Activated CD8-positive, alpha-beta memory T cell treated with anti-CD3 and anti-CD28 coated beads for 36 hours (primary cell): ENCODE results near the gene MYH7. TPM values are rescaled to one million over a fixed set of nuclear protein-coding genes. Genes with fewer than 3 reads are reported as not detected.
"Not testable (repeated sequence)": the region's sequence is repeated elsewhere in the genome, so short reads cannot be mapped to it uniquely, and the experiment has no call there.

Experiments used
- CTCF ChIA-PET: fragments of 350-600 bp; sonication (Branson Sonifier 250); formaldehyde crosslinking; loops from one replicate; lab custom pipeline; 2021; ENCODE audit warnings: antibody characterized with exemption; lab: Charles Lee
- POLR2A ChIA-PET: fragments of 350-600 bp; sonication (Branson Sonifier 250); formaldehyde crosslinking; loops from one replicate; lab custom pipeline; 2021; ENCODE audit warnings: antibody characterized with exemption; lab: Charles Lee
- total RNA-seq, 2 experiments: library from RNA; stranded (reverse); gene quantifications; one replicate each; pipeline ENCODE4 v1.2.3, GENCODE V29; 2021

MYH7 gene
- total RNA-seq, 2 experiments from 2014 or later: not detected

DNA sequence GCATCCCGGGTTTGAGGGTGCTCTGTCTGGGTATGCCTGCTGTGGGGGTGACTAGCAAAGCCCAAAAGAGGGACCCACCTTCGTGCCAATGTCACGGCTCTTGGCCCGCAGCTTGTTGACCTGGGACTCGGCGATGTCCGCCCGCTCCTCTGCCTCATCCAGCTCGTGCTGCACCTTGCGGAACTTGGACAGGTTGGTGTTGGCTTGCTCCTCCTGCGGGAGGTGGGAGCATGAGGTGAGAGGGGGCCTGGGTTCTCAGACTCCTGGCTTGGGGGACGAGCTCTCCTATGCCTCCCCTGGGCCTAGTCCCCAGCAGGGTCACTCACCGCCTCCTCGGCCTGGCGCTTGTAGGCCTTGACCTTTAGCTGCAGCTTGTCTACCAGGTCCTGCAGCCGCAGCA lies 21.8 kb downstream of the MYH7 start:
- ChIA-PET POLR2A (interaction anchor here (0.7 kb wide), 1 partner anchor 48 kb away, joined by 6 read pairs; no protein-coding TSS in a partner anchor), CTCF (no interaction called here)

DNA sequence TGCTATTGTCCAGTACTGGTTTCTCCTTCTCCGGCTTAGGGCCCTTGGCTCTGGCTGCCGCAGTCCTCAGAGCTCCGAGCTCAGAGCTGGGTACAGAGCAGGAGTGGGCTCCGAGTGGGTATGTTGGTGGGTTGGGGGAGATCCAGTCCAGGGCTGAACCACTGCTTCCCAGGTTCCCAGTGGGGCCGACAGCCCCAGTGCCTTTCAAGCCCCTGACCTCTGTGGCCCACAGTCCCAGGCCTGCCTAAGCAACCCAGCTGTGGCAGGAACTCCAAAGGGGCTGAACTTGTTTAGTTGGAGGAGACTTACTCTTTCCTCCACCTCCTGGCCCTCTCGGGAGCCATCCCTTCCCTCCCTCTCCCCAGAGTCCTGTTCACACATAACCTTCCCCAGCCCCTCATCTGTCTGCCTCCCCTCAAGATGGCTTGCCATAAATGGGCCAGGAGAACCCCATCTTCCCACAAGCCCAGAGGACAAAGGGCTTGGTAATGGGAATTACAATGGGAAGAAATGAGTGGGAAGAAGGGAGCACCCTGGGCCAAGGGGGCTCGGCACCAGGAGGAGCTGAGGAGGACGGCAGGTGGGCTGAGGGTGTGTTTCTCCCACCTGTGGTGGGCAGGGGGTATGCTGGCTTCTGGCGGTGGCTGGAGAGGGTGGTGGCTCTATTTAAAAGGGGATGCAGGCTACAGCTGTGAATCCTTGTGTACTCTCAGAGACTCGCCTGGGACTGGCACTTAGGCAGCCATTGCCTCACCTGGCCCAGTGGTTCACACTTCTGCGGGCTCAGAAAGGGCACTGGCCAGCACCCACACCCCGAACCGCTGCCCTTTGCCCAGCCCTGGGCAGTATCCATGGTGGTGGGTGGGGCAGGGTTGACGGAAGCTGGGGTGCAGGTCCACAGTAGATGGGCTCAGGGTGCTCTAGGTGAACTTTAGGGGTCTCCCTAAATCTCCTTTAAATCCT lies 23.6 kb downstream of the MYH7 start:
- CTCF ChIA-PET: no interaction called here
- POLR2A ChIA-PET: no interaction called here

DNA sequence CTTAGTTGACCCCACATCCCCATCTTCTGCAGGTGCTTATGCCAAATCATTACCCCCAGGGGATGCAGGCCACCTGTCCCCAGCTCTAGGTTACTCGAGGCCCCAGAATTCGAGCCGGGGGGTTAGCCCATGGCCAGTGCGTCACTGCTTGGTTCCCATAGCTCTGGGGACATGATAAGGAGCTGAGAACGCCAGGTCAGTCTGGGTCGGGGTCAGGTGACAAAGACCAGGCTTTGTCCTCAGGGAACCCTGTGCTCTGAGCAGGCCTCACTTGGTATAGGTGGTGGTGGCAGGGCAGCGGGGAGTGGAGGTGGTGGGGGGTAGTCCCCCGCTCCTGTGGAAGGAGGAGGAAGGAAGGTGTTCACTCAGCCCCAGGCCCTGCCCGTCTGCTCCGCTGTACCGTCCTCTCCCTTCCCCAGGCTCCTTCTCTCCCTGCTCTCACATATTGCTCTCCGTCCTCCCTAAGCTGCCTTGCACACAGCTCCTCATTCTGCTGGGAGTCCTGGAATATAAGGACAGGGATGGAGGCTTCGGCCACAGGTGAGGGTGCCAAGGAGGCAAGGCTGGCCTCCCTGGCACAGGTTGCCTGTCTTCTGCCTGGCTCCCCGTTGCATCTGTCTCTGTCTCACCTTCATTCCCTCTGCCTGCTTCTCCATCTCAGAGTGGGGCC lies 25.4 kb downstream of the MYH7 start:
- CTCF ChIA-PET: no interaction called here
- POLR2A ChIA-PET: no interaction called here

DNA sequence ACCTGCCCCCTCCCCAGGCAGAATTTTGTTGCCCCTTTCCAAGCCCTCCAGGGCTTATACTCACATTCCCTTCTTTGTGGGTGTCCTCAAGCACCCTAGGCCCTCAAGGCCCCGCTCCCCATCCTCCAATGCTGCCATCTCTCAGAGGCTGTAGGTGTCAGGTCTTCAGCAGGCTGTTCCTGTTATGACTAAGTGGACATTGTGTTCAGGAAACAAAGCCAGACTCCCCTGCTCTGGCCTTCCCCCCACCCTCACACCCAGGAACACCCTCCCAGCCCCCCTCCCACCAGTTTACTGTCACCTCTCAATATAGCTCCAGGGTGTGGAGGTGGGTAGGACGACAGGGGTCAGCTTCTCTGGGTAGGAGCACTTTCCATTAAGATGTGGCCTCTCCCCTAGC lies 26.0 kb downstream of the MYH7 start:
- ChIA-PET CTCF (no interaction called here), POLR2A (no interaction called here)

DNA sequence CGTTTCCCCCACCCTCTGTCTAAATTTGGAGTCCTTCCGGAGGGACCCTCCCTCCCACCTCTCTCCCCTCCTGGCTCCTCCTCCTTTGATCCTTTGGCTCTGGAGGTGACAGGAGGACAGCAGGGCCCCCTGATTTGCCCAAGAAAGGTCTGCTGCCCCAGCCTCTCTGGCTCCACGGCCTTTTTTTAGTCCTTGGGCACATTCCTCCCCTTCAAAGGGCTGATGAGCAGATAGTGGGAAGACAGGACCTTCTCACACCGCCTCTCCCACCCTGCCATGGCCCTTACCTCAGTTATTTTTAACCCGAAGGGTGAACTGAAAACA lies 27.2 kb downstream of the MYH7 start:
- ChIA-PET POLR2A (no interaction called here), CTCF (no interaction called here)

DNA sequence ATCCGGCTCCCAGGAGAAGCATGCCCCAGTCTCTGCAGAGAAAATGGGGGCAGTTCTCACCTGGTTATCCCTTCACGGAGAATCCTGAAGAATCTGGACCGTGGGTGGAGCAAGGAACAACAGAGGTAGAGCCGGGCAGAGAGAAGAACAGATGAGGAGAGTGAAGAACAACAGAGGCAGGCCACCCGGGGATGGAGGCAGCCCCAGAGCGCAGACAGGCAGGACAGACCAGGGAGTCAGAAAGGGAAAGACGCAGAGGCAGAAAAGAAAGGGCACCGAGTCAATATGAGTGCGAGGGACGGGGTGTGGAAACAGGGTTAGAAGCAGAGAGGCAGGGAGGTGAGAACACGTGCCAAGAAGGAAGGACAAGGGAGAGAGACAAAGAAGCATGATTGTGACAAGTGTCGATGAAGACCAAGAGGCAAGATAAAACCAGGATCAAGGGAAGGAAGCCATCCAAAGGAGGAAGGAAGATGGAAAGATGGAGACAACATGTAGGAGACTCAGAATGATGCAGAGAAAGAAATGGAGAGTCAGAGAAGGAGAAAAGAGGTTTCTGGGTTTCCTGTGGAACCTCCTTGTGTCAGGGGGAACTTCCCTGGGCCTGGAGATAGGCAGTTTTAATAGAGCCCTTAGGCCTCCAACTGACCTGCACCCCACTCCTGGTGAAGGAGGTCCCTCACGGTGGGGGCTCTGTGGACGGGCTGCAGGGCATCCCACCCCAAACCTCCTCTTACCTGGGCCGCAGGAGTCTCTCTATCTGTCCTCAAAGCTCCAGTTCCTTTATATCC lies 27.7 kb downstream of the MYH7 start, which contains the start of gene MYH6:
TSS of gene MYH6 (minus strand) at position 758 of the 791 bp plus-strand sequence. CDS start 1,050 bp downstream, outside the sequence.
- POLR2A ChIA-PET: no interaction called here
- CTCF ChIA-PET: no interaction called here

DNA sequence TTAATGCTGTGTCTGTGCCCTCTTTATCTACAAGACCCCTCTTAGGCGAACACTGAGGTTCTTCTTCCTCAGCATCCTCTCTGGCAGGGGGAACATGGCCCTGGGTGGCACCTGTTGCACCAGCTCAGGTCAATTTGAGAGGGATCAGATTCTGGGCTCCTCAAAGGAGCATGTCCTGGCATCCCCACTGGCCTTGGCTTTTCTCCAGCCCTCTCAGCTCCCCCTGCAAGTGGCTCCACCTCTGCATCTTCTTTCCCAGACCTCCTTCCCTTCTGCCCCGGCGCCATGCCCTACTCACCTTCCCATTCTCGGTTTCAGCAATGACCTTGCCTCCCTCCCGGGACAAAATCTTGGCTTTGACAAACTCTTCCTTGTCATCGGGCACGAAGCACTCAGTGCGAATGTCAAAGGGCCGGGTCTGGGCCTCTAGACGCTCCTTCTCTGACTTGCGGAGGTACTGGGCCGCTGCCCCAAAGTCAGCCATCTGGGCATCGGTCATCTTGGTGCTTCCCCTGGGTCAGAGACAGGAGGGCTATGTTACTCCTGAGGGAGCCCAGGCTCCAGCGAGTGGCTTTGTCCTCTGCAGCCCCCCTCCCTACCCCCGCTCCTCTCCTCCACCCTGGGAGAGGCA lies 28.6 kb downstream of the MYH7 start:
- ChIA-PET POLR2A (no interaction called here), CTCF (no interaction called here)

DNA sequence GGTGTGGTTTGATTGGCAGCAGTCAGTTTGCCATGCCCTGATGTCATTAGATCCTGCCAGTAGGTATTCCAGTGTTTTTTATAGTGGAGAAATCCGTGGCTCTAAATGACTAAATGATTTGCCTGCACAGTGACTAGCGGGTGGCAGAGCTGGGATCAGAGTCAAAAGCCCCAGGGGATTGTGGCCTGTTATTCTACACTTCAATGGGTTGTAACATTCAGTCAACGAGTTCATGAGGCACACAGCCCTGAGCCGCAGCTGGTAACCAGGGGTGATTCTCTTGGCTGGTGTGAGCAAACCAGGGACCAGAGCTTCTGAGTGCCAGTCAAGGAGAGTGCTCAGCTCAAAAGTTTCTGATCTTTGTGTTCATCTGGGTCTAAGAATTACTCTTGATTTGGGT lies 29.2 kb downstream of the MYH7 start:
- POLR2A ChIA-PET: no interaction called here

DNA sequence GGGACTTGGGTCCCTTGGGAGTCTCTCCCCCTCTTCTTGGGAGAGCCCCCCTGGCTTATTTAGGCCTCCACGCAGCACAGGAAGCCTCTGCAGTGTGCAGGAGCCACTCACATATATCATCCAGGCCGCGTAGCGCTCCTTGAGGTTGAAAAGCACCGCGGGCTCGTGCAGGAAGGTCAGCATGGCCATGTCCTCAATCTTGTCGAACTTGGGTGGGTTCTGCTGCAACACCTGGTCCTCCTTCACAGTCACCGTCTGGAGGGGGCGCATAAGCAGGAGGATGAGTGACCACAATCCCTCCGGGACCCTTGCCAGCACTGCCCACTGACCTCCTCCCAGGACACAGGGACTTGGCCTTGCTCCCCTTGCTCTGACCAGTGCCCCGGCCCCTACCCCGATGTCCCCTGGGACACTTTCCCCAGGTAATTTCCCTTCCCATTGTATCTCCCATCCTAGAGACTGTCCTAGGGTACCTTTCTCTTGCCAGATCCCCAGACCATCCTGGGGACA lies 29.9 kb downstream of the MYH7 start:
- POLR2A ChIA-PET: no interaction called here
- CTCF ChIA-PET: interaction anchor here (0.7 kb wide), 1 partner anchor 26 kb away, joined by 3 read pairs; no protein-coding TSS in a partner anchor

More for the DNA sequence above, 29.2 kb downstream of the MYH7 start:
- CTCF ChIA-PET: interaction anchor here (0.7 kb wide), 1 partner anchor 26 kb away, joined by 3 read pairs; no protein-coding TSS in a partner anchor

DNA sequence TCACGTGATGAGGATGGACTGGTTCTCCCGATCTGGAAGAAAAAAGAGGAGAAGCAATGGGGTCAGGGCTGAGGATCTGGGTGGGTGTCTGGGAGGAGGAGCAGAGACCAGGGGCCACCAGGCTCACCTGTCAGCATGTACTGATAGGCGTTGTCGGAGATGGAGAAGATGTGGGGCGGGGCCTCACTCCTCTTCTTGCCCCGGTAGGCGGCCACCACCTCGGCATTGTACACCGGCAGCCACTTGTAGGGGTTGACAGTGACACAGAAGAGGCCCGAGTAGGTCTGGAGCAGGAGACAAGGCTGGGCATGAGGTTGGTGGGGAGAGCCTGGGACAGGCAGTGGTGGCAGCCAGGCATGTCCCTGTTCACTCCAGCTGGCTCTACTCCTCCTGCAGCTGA lies 30.4 kb downstream of the MYH7 start:
- CTCF ChIA-PET: no interaction called here
- POLR2A ChIA-PET: no interaction called here

DNA sequence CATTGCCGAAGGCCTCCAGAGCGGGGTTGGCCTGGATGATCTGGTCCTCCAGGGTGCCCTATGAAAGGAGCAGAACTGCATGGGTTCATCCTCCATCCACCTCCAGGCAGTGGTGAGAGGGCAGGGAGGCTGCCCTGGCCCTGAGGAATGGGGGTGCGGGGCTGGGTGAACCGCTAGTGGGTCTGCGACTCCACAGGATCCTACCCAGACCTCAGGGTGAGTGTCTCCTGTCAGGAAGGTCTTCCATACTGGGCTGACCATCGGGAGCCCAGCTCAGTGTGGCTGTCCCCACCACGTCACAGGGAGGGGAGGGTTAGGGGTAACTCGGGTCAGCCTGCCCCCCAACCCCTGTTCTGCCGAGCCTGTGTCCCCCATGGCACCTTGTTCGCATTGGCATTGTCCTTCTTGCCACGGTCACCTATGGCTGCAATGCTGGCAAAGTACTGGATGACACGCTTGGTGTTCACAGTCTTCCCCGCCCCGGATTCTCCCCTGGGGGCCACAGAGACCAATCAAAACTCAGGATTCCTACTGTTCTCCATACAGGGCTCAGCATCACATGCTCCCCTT lies 31.0 kb downstream of the MYH7 start:
- POLR2A ChIA-PET: no interaction called here
- CTCF ChIA-PET: no interaction called here

DNA sequence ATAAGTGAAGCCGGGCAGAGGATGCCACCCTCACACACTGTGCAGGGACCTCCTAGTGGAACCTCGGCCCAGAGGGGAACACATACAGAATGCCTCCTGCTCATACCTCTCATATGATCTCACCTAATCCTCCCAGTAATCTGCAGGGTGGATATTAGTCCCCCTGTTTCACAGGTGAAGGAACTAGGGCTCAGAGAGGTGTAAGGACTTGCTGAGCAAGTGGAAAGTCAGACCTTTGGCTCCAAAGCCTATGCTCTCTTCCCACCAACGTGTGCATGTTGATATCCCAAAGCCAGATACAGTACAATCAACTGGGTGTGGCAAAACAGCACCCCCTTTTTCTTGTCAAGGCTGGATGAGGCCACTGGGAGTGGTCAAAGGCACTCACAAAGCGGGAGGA lies 31.6 kb downstream of the MYH7 start:
- CTCF ChIA-PET: no interaction called here
- POLR2A ChIA-PET: no interaction called here

DNA sequence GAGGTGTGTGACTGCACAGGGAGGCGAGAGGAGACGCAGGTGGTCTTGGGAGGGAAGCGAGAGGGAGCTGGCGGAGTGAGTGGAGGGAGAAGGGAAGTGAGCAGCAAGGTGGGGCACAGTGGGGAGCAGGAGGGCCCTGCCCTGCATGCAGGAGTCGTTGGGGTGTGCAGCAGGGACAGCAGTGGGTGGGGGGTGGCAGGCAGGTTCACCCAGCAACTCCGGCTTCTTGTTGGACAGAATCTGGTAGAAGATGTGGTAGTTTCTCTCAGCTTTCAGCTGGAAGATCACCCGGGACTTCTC lies 32.4 kb downstream of the MYH7 start:
- POLR2A ChIA-PET: no interaction called here

DNA sequence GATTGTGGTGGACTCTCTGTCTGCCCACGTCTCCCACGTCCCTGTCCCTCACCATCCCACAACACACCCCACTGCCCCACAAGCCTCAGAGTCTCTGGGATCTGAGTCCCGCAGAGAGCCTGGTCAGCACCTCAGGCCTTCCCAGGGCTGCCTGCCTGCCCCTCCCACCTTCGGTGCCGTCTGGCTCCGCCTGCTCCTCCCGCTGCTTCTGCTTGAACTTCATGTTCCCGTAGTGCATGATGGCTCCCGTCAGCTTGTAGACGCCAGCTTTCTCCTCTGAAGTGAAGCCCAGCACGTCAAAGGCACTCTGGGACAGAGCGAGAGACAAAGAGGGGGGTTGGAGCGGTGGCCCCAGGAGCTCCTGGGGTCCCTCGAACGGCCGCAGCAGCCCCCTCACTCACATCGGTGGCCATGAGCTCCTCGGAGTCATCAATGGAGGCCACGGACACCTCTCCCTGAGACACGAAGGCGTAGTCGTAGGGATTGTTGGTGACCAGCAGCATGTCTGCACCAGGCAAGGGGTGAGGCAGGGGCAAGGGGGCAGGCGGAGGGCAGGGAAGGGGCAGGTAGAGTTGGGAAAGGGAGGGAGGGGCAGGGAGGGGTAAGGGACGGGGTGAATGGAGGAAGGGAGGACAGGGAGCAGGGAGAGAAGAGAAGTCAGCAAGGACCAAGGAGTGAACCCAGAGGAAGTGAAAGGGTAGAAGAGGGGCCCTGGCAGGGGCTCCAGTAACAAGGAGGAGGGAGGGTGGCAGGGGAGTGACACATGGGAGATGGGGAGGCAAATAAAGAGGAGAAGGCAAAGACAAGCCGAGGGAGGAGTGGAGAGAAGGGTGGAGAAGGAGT lies 32.9 kb downstream of the MYH7 start:
- CTCF ChIA-PET: no interaction called here
- POLR2A ChIA-PET: no interaction called here

More for the DNA sequence above, 32.4 kb downstream of the MYH7 start:
- CTCF ChIA-PET: no interaction called here

DNA sequence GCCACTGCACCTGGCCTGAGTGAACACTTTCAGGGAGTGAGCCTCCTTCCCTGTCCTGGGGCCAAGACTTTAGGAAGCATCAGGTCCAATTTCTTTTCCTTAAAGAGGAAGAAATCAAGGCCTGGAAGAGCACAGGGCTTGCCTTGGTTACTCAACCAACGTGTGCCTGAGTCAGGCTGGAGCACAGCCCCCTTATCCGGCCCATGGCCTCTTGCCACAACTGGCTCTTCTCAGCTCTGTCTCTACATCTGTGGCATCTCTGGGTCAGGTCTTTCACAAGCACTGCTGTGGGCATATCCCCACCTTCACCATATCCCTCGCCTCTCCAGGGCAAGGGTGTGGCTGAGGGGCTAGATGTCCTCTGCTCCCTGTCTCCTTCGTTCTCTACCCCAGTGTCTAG lies 34.2 kb downstream of the MYH7 start:
- CTCF ChIA-PET: no interaction called here
- POLR2A ChIA-PET: no interaction called here

DNA sequence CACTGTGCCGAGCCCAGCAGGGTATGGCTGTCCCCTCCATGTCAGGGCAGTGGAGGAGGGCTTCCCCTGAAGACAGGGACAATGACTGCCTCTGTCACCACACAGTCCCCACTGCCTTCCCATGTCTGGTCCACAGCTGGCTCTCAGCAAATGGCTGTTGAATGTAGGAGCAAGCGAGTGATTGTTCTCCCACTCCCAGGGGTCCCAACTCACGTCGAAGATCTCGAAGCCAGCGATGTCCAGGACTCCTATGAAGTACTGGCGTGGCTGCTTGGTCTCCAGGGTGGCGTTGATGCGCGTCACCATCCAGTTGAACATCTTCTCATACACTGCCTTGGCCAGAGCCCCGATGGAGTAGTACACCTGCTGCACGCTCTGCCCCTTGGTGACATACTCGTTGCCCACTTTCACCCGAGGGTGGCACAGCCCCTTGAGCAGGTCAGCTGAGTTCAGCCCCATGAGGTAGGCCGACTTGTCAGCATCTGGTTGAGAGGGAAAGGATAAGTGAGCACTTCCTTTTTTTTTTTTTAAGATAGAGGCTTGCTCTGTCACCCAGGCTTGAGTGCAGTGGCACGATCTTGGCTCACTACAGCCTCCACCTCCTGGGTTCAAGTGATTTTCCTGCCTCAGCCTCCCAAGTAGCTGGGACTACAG lies 34.8 kb downstream of the MYH7 start:
- POLR2A ChIA-PET, CTCF ChIA-PET: not testable (repeated sequence)

DNA sequence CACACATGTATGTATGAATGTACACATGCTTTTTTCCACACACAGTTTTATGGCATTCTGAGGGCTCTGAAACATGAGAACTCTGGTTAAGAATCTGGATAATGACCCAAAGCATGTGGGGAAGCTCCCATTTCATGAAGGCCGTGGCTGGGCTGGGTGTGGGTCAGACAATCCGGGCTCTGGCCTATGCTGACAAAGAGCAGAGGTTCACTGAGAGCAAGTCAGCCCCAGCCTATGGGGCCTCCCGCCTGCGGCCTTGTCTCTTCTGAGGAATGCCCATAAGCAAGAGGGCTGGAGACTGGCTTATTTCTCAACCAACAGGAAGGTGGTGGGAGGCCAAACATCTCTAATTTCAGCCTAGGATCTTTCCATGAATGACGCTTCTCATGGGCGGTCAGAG lies 35.9 kb downstream of the MYH7 start:
- POLR2A ChIA-PET: no interaction called here
- CTCF ChIA-PET: interaction anchor here (1.5 kb wide), 1 partner anchor 20 kb away, joined by 3 read pairs; no protein-coding TSS in a partner anchor

DNA sequence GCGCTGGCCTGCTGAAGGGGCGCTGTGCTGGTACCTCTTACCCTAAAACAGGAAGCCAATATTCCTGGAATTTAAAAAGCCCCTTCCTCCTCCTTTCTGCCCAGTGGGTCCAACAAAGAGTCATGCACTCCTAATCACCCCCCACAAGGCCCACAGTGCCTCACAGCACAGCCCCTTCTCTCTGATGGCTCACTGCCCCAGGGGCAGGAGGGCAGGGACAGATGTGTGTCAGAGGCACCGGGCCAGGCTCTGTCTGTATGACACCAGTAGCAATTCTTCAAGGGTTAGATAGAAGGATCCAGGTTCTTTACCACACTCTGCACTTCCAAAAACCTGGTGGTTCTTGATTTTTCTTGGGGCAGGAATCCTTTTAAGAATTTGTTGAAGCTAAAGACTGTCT lies 36.3 kb downstream of the MYH7 start:
- ChIA-PET CTCF (interaction anchor here (1.5 kb wide), 1 partner anchor 19 kb away, joined by 3 read pairs; no protein-coding TSS in a partner anchor), POLR2A (no interaction called here)
